Fibroblast of lung (primary cell): Measurements from ENCODE around the gene CEP19. TPM values are rescaled to one million over a fixed set of nuclear protein-coding genes. Genes with fewer than 3 reads are reported as not detected.

Experiments used
- DNase-seq, 2 donors: peaks; one replicate each; pipeline versions ENCODE4 v3.0.0 to v3.0.0-alpha.2; 2010; ENCODE audit warnings: low read depth in 2 of 2
- H2AFZ ChIP-seq: 2 replicates; pipeline ENCODE4 v1.5.1; 2012; ENCODE audit warnings: low read length, control low read depth, inconsistent platforms
- H3K27ac ChIP-seq: 2 replicates; pipeline ENCODE4 v1.5.1; 2011; ENCODE audit warnings: low read length, control low read depth; ENCODE audit not compliant: insufficient read depth
- H3K27me3 ChIP-seq: 2 replicates; pipeline ENCODE4 v1.5.1; 2011; ENCODE audit warnings: mild to moderate bottlenecking, low read length; ENCODE audit not compliant: control insufficient read depth, insufficient read depth
- H3K36me3 ChIP-seq: 2 replicates; pipeline ENCODE4 v1.5.1; 2011; ENCODE audit warnings: low read length; ENCODE audit not compliant: control insufficient read depth, insufficient read depth
- H3K4me1 ChIP-seq: 2 replicates; pipeline ENCODE4 v1.5.1; 2011; ENCODE audit warnings: low read length; ENCODE audit not compliant: control insufficient read depth, insufficient read depth; ENCODE audit errors: extremely low read depth
- H3K4me2 ChIP-seq: 2 replicates; pipeline ENCODE4 v1.5.1; 2011; ENCODE audit warnings: low read length, control low read depth; ENCODE audit not compliant: insufficient read depth; ENCODE audit errors: extremely low read depth
- H3K4me3 ChIP-seq, 4 experiments: fragments of 200-600 bp in 1 of 4; sonication (generic) in 1 of 4; replicated peaks in 1 of 4; 2 replicates each; pipeline ENCODE4 v1.5.1; 2011 to 2016; ENCODE audit warnings: low read length in 4 of 4, low read depth in 3 of 4, mild to moderate bottlenecking in 3 of 4, control low read depth in 2 of 4, inconsistent platforms in 1 of 4, mixed read lengths in 1 of 4; ENCODE audit not compliant: insufficient read depth in 1 of 4; ENCODE audit errors: control extremely low read depth in 1 of 4
- H3K79me2 ChIP-seq: 2 replicates; pipeline ENCODE4 v1.5.1; 2012; ENCODE audit warnings: mild to moderate bottlenecking, low read length, inconsistent platforms; ENCODE audit not compliant: control insufficient read depth, insufficient read depth
- H3K9ac ChIP-seq: 2 replicates; pipeline ENCODE4 v1.5.1; 2011; ENCODE audit warnings: mild to moderate bottlenecking, low read length, control low read depth; ENCODE audit not compliant: insufficient read depth
- H3K9me3 ChIP-seq: 2 replicates; pipeline ENCODE4 v1.5.1; 2012; ENCODE audit warnings: low read depth, low read length; ENCODE audit not compliant: control insufficient read depth, insufficient read depth
- H4K20me1 ChIP-seq: 2 replicates; pipeline ENCODE4 v1.5.1; 2011; ENCODE audit warnings: low read length; ENCODE audit not compliant: control insufficient read depth, insufficient read depth; ENCODE audit errors: extremely low read depth
- EZH2 ChIP-seq: IDR thresholded peaks from 2 replicates; pipeline ENCODE4 v1.5.1; 2012; ENCODE audit warnings: low read length, control low read depth, mild to moderate bottlenecking; ENCODE audit errors: missing control alignments
- polyA plus RNA-seq, 2 donors: library from polyadenylated mRNA; depleted of rRNA in 1 of 2; stranded (reverse) in 1 of 2; unstranded in 1 of 2; fragments of >200 nt; gene quantifications; 2 replicates each; pipeline ENCODE4 v1.2.1, GENCODE V29; 2011 to 2012; ENCODE audit warnings: missing spikeins in 1 of 2
- total RNA-seq: library from RNA; depleted of rRNA; stranded (reverse); fragments of >200 nt; gene quantifications from 2 replicates; pipeline ENCODE4 v1.2.1, GENCODE V29; 2014
- TF ChIP-seq, protein P1 (sequence below), 2 donors: IDR thresholded peaks in 1 of 2; conservative IDR thresholded peaks in 1 of 2; 1 replicate in 1 of 2; 2 replicates in 1 of 2; pipeline ENCODE4 v1.5.1; 2011 to 2012; ENCODE audit warnings: low read length in 2 of 2, control low read depth in 1 of 2, inconsistent platforms in 1 of 2, low read depth in 1 of 2, mild to moderate bottlenecking in 1 of 2

Gene CEP19
- total and polyA plus RNA-seq, 2 donors (not counting 1 experiment from before 2014, with no cell fraction given): 3.2 to 3.6 TPM

DNA sequence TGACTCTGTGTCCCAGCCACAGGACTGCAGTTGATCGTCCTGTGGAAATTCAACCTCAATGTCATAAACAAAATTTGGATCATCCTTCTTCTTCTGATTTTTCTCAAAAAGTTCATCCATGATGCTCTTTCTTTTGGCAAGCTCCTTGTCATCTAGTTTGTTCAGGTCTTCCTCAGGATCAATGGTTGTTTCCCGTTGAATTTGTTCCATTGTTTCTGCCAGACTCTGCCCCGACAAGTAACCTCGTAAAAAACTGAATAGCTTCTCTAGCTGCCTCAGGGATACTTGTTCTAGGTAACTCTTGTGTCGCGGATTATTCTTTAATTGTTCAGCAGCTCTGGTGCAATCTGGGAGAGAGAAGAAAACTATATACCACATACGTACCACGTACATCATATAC lies 4.5 kb downstream of the CEP19 start:
- no peaks in the 10 kb centered on the region for H3K4me1 ChIP-seq
- H3K4me3 ChIP-seq: no peak overlapping the region
- no peak overlapping the region for H2AFZ ChIP-seq
- TF ChIP-seq, protein P1, sequence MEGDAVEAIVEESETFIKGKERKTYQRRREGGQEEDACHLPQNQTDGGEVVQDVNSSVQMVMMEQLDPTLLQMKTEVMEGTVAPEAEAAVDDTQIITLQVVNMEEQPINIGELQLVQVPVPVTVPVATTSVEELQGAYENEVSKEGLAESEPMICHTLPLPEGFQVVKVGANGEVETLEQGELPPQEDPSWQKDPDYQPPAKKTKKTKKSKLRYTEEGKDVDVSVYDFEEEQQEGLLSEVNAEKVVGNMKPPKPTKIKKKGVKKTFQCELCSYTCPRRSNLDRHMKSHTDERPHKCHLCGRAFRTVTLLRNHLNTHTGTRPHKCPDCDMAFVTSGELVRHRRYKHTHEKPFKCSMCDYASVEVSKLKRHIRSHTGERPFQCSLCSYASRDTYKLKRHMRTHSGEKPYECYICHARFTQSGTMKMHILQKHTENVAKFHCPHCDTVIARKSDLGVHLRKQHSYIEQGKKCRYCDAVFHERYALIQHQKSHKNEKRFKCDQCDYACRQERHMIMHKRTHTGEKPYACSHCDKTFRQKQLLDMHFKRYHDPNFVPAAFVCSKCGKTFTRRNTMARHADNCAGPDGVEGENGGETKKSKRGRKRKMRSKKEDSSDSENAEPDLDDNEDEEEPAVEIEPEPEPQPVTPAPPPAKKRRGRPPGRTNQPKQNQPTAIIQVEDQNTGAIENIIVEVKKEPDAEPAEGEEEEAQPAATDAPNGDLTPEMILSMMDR (conservative IDR thresholded peaks at IDR 0.05 in 1 of 2, IDR thresholded peaks at IDR 0.05 in 1 of 2; ENCODE audit: low read depth in 1 of 2, low read length in 2 of 2): no peak
- no peak for TF ChIP-seq EZH2
- H4K20me1 ChIP-seq: no peaks in the 10 kb centered on the region
- no peak for DNase-seq
- no peak overlapping the region for H3K4me2 ChIP-seq
- H3K9ac ChIP-seq: no peak overlapping the region
- H3K27ac ChIP-seq: no peak overlapping the region
- no peaks in the 10 kb centered on the region for H3K27me3 ChIP-seq
- H3K9me3 ChIP-seq: no peaks in the 10 kb centered on the region
- H3K79me2 ChIP-seq: no peaks in the 10 kb centered on the region
- H3K36me3 ChIP-seq: no peaks in the 10 kb centered on the region

DNA sequence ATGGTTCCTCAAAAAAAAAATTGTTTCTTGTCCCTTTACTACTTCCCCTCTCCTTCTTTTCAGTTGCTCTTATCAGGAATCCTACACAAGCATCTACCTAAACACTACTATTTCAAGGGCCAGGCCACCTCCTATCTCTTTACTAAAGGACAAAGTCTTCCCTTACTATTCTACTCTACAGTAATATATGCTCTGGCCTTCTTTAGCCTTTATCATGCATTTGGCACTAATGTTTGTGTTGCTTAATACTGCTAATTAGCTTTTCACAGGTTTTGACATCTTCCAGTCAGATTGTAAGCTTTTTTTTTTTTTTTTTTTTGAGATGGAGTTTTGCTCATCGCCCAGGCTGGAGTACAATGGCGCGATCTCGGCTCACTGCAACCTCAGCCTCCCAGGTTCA lies 5.3 kb downstream of the CEP19 start:
- no peak overlapping the region for H3K4me2 ChIP-seq
- no peaks in the 10 kb centered on the region for H3K4me1 ChIP-seq
- H3K4me3 ChIP-seq: no peak overlapping the region
- no peak for DNase-seq
- H3K36me3 ChIP-seq: no peaks in the 10 kb centered on the region
- no peak overlapping the region for H2AFZ ChIP-seq
- no peak overlapping the region for H3K9ac ChIP-seq
- no peaks in the 10 kb centered on the region for H3K9me3 ChIP-seq
- TF ChIP-seq, protein P1 (conservative IDR thresholded peaks at IDR 0.05 in 1 of 2, IDR thresholded peaks at IDR 0.05 in 1 of 2; ENCODE audit: low read depth in 1 of 2, low read length in 2 of 2): no peak
- no peak for TF ChIP-seq EZH2
- no peaks in the 10 kb centered on the region for H3K79me2 ChIP-seq
- no peak overlapping the region for H3K27ac ChIP-seq
- no peaks in the 10 kb centered on the region for H3K27me3 ChIP-seq
- no peaks in the 10 kb centered on the region for H4K20me1 ChIP-seq

GRCh38 chr3:196706327-196706726 lies 5.7 kb downstream of the CEP19 start:
- Histone ChIP-seq H2AFZ (no peak overlapping the region), H4K20me1 (no peaks in the 10 kb centered on the region), H3K4me3 (no peak overlapping the region), H3K79me2 (no peaks in the 10 kb centered on the region), H3K36me3 (no peaks in the 10 kb centered on the region), H3K27ac (no peak overlapping the region), H3K9ac (no peak overlapping the region), H3K4me1 (no peaks in the 10 kb centered on the region), H3K27me3 (no peaks in the 10 kb centered on the region), H3K9me3 (no peaks in the 10 kb centered on the region), H3K4me2 (no peak overlapping the region)
- DNase-seq: no peak
- TF ChIP-seq, protein P1 (conservative IDR thresholded peaks at IDR 0.05 in 1 of 2, IDR thresholded peaks at IDR 0.05 in 1 of 2; ENCODE audit: low read depth in 1 of 2, low read length in 2 of 2): no peak
- TF ChIP-seq EZH2: no peak
